NCI-H2081 (cell line): ENCODE measurements around the gene PPA1.
"Not testable (repeated sequence)": the region's sequence is repeated elsewhere in the genome, so short reads cannot be mapped to it uniquely, and the experiment has no call there.

Source experiments
- DNase-seq, 2 experiments: peaks; one replicate each; lab custom pipeline; 2025; lab: John Stamatoyannopoulos, UW

PPA1 gene

GRCh38 chr10:70254778-70255328, 21.6 kb upstream of the PPA1 start:
- no peak for DNase-seq

DNA sequence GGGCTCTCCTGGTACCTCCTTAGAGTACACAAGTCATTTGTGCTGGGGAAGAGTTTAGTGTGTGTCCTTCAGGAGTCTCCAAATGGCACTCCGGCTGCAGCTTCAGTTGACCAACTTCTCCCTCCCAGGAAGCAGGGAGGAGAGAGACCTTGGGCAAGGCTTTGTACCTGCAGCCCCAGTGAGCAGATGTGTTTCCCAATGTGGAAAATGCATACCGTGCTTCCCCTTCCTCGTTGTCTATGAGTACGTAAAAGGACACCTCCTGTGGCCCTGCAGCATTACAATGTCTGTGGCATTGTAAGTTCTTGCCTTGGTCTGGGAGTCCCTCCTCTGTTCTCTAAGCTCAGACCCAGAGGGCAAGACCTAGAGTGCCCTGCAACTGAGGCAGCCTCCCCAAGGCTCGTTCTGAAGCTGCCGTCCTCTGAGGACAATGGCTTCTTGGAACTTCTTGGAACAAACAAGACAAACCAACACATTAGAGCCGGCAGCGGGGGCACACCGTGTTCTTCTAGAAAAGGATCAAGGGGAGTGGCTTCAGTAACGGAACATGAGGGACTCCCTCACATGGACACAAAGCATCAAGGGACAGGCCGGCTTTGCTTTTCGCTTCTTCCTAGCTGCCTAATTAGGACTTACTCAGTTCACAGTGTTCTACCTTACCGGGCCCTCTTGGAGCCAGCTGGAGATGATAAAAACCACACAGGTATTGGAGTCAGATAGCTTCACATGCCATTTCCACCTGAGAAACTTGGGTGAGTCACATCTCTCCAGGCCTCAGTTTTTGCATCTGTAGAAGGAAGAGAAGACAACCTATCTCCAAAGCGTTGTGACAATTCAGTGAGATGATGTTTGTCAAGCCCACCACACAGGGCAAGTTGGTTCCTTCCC, 20.9 kb upstream of the PPA1 start:
- no peak for DNase-seq

- no peak for DNase-seq
Observed at GRCh38 chr10:70250961-70251680, 17.9 kb upstream of the PPA1 start.

GRCh38 chr10:70247360-70247759, 14.1 kb upstream of the PPA1 start:
- peak; percentile 7 to 56 for DNase-seq

DNA sequence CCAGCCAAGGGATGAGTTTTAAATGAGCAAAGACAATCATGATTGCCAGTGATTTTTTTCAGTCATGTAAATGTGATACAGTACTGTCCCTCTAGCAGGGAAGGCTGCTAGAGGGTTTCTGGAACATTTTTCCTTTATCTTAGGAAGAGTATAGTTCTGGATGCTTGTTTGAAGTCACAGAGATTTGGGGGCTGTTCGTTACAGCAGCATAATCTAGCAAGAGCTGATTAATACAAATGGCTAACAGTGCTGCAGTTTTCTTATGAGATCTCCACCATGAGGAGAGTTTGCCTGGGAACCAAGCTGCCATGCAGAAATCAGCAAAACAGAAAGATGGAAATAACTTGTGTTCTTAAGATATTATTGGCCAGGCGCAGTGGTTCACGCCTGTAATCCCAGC, 7.9 kb upstream of the PPA1 start:
- no peak for DNase-seq

DNA sequence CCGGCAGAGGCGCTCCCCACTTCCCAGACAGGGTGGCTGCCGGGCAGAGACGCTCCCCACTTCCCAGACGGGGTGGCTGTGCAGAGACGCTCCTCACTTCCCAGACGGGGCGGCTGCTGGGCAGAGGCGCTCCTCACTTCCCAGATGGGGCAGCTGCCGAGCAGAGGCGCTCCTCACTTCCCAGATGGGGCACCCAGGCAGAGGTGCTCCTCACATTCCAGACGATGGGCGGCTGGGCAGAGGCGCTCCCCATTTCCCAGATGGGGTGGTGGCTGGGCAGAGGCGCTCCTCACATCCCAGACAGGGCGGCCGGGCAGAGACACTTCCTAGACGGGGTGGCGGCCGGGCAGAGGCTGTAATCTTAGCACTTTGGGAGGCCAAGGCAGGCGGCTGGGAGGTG, 6.8 kb upstream of the PPA1 start:
- not testable (repeated sequence) for DNase-seq

GRCh38 chr10:70239077-70239976, 6.1 kb upstream of the PPA1 start:
- DNase-seq: not testable (repeated sequence)

DNA sequence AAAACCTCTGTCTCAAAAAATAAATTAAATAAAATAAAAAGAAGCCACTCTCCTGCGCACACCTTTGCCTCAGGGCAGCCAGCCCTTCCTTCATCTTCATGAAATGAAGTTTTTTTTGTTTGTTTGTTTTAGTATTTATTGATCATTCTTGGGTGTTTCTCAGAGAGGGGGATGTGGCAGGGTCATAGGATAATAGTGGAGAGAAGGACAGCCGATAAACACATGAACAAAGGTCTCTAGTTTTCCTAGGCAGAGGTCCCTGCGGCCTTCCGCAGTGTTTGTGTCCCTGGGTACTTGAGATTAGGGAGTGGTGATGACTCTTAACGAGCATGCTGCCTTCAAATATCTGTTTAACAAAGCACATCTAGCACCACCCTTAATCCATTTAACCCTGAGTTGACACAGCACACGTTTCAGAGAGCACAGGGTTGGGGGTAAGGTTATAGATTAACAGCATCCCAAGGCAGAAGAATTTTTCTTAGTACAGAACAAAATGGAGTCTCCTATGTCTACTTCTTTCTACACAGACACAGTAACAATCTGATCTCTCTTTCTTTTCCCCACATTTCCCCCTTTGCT, 4.8 kb upstream of the PPA1 start:
- DNase-seq: not testable (repeated sequence)

DNA sequence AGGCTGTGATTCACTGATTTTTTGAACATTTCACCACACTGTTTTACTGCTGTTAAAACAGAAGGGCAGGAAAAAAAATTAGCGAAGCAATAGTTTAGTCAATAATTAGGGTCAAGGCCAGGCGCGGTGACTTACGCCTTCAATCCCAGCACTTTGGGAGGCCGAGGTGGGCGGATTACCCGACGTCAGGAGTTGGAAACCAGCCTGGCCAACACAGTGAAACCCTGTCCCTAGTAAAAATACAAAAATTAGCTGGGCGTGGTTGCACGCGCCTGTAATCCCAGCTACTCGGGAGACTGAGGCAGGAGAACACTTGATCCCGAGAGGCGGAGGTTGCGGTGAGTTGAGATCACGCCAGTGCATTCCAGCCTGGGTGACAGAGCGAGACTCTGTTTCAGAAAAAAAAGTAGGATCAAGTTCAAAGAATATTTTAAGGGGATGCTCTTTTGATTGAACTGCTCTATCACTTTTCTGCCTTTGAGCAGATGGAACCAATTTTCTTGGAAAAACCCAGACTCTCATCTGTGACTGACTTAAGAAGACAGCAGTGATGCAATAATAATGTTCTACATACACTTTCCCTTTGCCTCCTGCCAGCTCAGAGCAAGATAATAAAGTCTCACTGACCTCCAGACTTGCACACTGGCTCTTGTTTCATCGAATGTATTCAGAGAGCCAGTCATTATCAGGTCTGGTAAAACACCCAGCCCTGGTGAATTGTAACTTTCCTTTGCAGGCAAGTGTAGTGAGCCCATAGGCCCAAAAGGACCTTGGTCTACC, 1.6 kb upstream of the PPA1 start:
- no peak for DNase-seq

GRCh38 chr10:70233939-70234300, 691 bp upstream of the PPA1 start:
- DNase-seq: no peak

- no peak for DNase-seq
Observed at GRCh38 chr10:70232859-70233108, 445 bp downstream of the PPA1 start.

GRCh38 chr10:70232155-70232858, 922 bp downstream of the PPA1 start:
- DNase-seq: peak; percentile 22 to 43

DNA sequence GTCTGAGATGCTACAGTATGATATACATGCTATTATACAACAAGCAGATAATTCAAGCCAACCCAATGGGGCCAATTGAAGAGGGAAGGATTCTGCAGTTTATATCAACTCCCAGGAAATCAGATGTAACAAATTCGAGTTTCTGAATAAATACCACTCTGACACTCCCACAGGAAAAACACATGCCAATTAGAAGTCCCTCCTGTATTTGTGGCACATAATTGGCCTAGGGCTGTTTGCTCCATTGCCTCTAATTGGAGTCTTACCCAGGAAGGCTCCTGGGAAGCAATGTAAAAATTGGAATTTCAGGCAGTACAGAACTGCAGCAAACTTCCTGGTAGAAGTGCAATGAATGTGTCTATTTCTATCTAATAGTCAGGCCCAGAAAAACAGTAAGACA, 4.7 kb downstream of the PPA1 start:
- DNase-seq: peak; percentile 8 to 55

- DNase-seq: no peak
Observed at GRCh38 chr10:70227548-70228320, 5.5 kb downstream of the PPA1 start.

DNA sequence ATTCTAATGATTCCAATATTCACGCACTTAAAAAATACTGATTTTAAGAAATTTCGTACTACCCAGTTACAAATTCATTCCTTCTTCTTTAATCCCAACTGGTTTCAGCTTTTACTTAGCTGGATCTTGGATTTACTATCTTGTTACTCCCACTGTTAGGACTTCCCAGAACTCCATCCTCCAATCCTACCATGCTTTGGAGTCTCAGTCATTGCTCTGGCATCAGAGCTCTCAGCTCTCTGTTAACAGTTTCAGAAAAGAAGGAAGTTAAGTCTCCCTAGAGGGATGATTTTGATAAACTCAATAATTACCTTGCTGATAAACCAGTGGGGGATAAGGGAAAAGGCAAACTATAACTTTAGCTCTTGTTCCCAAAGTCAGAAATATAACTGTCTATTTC, 9.5 kb downstream of the PPA1 start:
- DNase-seq: no peak

- not testable (repeated sequence) for DNase-seq
Observed at GRCh38 chr10:70222811-70223447, 10.3 kb downstream of the PPA1 start.

GRCh38 chr10:70222340-70222794, 10.9 kb downstream of the PPA1 start:
- no peak for DNase-seq

- DNase-seq: no peak
Observed at GRCh38 chr10:70221030-70221429, 12.2 kb downstream of the PPA1 start.

- DNase-seq: no peak
Observed at GRCh38 chr10:70212879-70213278, 20.4 kb downstream of the PPA1 start.
